NCI-H1930 (cell line): Measurements from ENCODE around the gene MAG.

Experiments used
- DNase-seq, 2 experiments: peaks; one replicate each; lab custom pipeline; 2025; lab: John Stamatoyannopoulos, UW

The MAG gene

GRCh38 chr19:35291916-35292315, at the start of gene MAG:
Gene MAG, plus strand, starts transcription at chr19:35292161. Its CDS starts 3,248 bp downstream, at chr19:35295409.
- DNase-seq = no peak

DNA sequence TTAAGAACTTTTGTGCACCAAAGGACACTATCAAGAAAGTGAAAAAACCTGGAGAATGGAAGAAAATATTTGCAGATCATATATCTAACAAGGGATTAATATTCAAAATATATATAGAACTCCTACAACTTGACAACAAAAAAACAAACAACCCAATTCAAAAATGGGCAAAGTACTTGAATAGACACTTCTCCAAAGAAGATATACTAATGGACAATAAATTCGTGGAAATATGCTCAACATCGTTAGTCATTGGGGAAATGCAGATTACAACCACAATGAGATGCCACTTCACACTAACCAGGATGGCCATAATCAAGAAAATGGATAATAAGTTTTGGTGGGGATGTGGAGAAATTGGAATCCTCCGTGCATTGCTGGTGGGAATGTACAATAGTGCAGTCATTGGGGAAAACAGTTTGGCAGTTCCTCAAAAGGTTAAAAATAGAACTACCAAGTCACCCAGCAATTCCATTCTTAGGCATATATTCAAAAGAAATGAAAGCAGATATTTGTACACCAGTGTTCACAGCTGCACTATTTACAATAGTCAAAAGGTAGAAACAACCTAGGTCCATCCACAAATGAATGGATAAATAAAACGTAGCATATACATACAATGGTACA, 45.4 kb upstream of the MAG start:
- DNase-seq = no peak

DNA sequence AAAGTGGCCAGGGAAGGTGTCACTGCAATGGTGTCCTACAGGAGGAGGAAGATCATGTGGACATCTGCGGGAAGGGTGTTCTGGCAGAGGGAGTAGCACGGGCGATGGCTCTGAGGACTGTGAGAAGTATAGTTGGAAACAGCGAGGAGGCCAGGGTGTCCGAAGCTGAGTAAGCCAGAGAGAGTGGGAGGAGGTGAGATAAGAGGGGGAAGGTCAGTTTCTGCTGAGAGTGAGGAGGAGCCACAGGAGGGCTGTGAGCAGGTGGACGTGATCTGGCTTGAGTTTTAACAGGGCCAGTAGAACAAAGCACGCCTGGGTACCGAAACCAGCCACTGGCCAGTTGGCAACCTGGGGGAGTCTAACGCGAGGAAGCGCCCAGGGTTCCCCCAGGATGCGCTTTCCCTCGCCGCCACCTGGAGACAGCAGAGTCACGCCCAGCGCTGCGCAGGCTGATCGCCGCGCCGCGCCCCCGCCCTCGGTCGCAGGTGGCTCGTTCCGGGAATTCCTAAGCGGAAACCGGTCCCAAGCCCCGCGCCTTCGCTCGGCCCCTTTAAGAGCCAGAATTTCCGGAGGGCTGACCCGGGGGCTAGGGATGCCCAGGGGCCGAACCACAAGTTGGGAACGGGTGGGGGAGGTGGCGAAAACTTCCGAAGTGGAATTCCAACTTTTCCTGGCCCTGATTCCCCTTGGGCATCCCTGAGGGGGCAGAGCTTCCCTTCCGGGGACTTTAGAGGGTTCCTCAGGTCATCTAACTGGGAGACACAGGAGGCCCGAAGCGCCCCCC, 44.2 kb upstream of the MAG start:
- peak; percentile 88 to 97 for DNase-seq

- peak; percentile 92 to 97 for DNase-seq
Measured at GRCh38 chr19:35248310-35249145, 43.4 kb upstream of the MAG start, which contains the start of gene LSR. Gene LSR, plus strand, starts transcription at chr19:35249002. Its CDS starts 21 bp downstream, at chr19:35249023.

DNA sequence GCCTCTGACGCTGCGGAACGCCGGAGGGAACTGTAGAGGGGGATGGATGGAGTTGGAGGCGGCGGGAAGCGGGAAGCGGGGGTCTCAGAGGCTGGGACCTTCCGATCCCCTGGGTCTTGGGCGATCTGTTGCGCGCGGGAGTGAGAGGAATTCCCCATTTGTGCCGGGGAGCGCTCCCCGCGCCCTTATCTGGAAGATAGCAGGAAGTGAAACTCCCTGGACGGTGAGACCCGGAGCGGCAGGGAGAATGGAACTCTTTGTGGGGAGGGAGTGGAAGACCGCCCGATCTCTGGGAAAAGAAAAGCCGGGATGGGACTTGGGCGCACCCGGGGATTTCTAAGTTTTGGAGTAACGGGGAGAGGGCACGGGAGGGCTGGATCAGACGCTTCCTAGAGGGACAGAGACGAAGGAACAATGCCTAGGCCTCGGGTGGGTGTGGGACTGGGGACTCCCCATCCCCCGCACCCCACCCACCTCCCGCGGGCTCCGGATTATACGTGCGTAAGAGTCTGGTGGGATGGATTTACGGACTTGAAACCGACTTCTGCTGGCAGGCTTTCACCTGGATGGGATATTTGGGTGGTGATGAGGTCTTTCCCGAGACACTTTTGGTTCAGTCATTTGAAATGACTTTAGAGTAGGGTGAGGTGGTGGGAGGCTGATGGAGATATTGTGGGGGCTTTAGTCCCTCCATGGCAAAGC, 42.7 kb upstream of the MAG start:
- no peak for DNase-seq

- no peak for DNase-seq
Measured at GRCh38 chr19:35249848-35250711, 41.9 kb upstream of the MAG start.

- DNase-seq = no peak
Measured at GRCh38 chr19:35251456-35251855, 40.5 kb upstream of the MAG start.

GRCh38 chr19:35253316-35254286, 38.4 kb upstream of the MAG start:
- DNase-seq = no peak

DNA sequence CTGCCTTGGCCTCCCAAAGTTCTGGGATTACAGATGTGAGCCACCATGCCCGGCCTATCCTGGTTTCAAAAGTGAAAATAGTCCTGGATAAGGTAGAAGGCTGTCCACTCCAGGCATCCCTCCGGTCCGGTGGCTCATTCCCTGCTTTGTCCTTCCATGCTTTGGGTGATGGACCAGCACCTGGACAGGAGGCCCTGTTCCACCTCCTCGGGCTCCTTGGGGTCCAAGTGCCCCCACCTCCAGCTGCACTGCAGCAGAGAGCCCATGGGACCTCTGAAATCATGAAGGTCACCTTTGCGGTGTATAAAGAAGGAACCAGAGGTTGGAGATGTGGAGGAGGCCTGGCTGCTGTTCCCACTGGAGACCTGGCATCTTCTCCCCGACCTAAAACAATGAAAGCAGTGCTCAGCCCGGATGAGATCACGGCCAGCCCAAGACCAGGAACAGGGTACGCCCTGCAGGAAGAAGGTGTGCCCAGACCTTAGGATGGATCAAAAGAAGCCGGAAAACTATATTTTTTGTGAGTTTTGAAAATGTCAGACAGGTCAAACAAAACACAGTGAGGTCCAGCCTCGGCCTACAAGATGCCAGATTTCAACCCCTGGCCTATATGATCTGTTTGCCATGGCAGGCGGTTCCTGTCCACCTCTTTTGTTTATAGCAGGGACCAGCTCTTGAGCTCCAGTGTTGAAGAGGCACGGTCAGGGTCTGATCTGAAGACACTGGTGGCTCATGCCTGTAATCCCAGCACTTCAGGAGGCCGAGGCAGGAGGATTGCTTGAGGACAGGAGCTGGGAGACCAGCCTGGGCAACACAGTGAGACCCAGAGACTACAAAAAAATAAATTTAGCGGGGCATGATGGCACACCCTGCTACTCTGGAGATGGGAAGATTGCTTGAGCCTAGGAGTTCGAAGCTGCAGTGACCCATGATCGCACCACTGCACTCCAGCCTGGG, 37.3 kb upstream of the MAG start:
- no peak for DNase-seq

DNA sequence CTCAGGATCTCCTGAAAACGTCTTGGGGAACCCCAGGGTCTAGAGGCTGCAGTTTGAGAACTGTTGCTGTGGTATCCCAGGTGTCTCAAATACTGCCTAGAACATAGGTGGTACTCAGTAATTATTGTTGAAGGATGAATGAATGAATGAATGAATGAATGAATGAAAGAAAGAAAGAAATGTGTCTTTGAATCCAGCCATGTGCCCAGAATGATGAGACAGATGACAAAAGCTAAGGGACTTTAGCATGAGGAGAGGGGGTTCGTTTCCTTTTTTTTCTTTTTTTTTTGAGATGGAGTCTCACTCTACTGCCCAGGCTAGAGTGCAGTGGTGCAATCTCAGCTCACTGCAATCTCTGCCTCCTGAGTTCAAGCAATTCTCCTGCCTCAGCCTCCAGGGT, 35.4 kb upstream of the MAG start:
- no peak for DNase-seq

GRCh38 chr19:35257113-35257461, 34.9 kb upstream of the MAG start:
- no peak for DNase-seq

- DNase-seq = no peak
Measured at GRCh38 chr19:35260694-35261304, 31.2 kb upstream of the MAG start.

GRCh38 chr19:35261356-35262100, 30.4 kb upstream of the MAG start:
- DNase-seq = no peak

DNA sequence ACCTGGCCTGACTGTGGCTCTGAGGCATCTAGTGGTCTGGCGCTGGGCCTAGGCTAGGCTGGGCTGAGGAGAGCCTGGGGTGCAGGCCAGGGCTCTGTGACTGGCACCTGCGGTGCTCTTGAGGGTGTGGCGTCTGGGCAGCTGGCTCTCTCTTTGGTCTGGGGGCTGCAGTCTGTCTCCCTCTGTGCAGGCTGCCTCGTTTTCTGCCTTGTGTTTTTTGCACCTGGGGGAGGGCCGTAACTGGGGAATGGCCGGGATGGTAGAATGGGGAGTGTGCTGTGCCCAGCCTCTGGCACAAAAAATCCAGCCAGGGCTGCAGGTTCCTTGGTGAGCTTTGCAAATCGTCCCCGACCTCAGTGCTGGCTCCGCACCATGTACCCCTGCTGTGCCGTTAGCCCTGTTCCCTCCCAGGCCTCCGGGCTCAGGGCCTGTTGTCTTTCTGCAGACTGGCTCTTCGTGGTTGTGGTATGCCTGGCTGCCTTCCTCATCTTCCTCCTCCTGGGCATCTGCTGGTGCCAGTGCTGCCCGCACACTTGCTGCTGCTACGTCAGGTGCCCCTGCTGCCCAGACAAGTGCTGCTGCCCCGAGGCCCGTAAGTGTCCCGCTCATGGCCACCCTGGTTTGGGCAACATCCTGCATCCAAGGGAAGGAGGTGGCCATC, 29.7 kb upstream of the MAG start:
- DNase-seq = no peak

DNA sequence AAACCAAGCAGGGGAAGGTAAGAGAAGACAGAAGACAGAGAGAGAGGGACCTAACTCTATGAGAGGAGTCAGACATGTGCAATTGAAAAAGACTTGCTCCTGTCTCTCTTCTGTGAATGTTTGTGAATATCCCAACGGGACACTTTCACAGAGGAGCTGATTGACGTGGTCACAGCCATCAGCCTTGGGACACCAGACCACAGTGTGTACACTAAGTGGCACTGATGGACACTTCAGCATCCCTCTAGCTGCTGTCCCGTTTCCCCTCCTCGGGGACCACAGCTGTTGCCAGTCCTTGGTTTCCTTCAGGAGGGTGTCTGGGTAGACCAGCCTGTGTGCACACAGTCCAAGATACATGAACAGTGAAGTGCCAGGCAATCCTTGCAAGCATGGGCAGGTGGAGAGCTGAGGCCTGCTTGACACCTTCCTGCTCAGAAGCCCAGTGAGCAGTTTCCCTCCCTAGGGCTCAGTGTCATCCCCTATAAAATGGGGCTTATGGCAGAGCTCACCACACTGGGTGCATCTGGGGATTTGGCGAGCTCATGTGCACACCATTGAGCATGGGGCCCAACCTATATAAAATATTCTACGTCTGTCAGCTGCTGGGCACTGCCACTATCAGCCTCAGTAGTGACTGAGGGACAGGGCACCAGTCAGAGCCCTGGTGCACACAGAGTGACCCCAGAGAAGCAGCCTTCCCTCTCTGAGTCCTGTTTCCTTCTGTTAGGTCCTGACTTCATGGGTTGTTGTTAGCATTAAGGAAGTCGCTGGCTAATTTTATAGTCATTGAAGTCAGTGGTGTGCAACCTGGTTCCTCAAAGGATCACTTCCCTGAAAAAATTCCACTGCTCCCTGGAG, 27.5 kb upstream of the MAG start:
- no peak for DNase-seq
